Endothelial cell of umbilical vein (primary cell): ENCODE results near the gene TSPAN10. TPM values are rescaled to one million over a fixed set of nuclear protein-coding genes. Genes with fewer than 3 reads are reported as not detected.

Experiments used
- BruUV-seq: library from RNA; stranded (reverse); fragments of 400-500 nt; replicated peaks from 2 replicates; lab custom pipeline; 2021; lab: Mats Ljungman, UMichigan
- CTCF ChIA-PET: fragments of 300-600, 350-600 bp; sonication (Branson Sonifier 250); formaldehyde crosslinking; loops from one replicate; lab custom pipeline; 2021; ENCODE audit warnings: antibody characterized with exemption, inconsistent platforms; lab: Charles Lee
- POLR2A ChIA-PET: fragments of 300-600, 350-600 bp; sonication (Branson Sonifier 250); formaldehyde crosslinking; loops from one replicate; lab custom pipeline; 2021; ENCODE audit warnings: antibody characterized with exemption, inconsistent platforms; lab: Charles Lee
- DNase-seq: peaks from one replicate; pipeline ENCODE4 v3.0.0-alpha.2; 2011; ENCODE audit warnings: low read depth, low spot score
- FAIRE-seq: peaks from 2 replicates; lab custom pipeline; 2011; peaks lifted over from hg19 to GRCh38; lab: Jason Lieb, UNC
- H2AFZ ChIP-seq: 2 replicates; pipeline ENCODE4 v1.6.0; 2012; ENCODE audit warnings: low read depth, low read length, control low read depth, inconsistent platforms
- H3K27ac ChIP-seq: 2 replicates; pipeline ENCODE4 v1.5.1; 2011; ENCODE audit warnings: low read depth, mild to moderate bottlenecking, control low read depth, low read length, moderate library complexity; ENCODE audit not compliant: insufficient read depth
- H3K27me3 ChIP-seq, 2 experiments: 2 replicates each; pipeline versions ENCODE4 v1.6.0 to v1.6.1; 2011; ENCODE audit warnings: low read length in 2 of 2, mixed read lengths in 1 of 2; ENCODE audit not compliant: control insufficient read depth in 2 of 2, insufficient read depth in 2 of 2
- H3K36me3 ChIP-seq, 2 experiments: 2 replicates in 1 of 2; 3 replicates in 1 of 2; pipeline ENCODE4 v1.5.1; 2011; ENCODE audit warnings: low read length in 2 of 2, mild to moderate bottlenecking in 1 of 2, moderate library complexity in 1 of 2; ENCODE audit not compliant: control insufficient read depth in 2 of 2, insufficient read depth in 2 of 2; ENCODE audit errors: extremely low read depth in 1 of 2
- H3K4me1 ChIP-seq: 3 replicates; pipeline ENCODE4 v1.5.1; 2011; ENCODE audit warnings: mild to moderate bottlenecking, low read length; ENCODE audit not compliant: control insufficient read depth, insufficient read depth; ENCODE audit errors: extremely low read depth
- H3K4me2 ChIP-seq: 2 replicates; pipeline ENCODE4 v1.6.1; 2011; ENCODE audit warnings: low read length, control low read depth, mixed read lengths; ENCODE audit not compliant: insufficient read depth
- H3K4me3 ChIP-seq, 3 experiments: fragments of 200-600 bp in 1 of 3; sonication (generic), shearing (Covaris generic) in 1 of 3; replicated peaks in 1 of 3; 2 replicates each; pipeline ENCODE4 v1.5.1; 2011 to 2016; ENCODE audit warnings: control low read depth in 3 of 3, low read length in 3 of 3, mild to moderate bottlenecking in 2 of 3, inconsistent platforms in 1 of 3, low read depth in 1 of 3, moderate library complexity in 1 of 3; ENCODE audit not compliant: insufficient read depth in 1 of 3
- H3K79me2 ChIP-seq: 2 replicates; pipeline ENCODE4 v1.6.0; 2012; ENCODE audit warnings: low read length, inconsistent platforms; ENCODE audit not compliant: control insufficient read depth, insufficient read depth
- H3K9ac ChIP-seq: replicated peaks from 2 replicates; pipeline ENCODE3; 2011; ENCODE audit warnings: low read length, control low read depth; ENCODE audit not compliant: insufficient read depth; ENCODE audit errors: extremely low read depth
- H3K9me1 ChIP-seq: replicated peaks from 3 replicates; pipeline ENCODE4 v1.6.0; 2011; ENCODE audit warnings: mild to moderate bottlenecking, low read length; ENCODE audit not compliant: control insufficient read depth, insufficient read depth; ENCODE audit errors: extremely low read depth
- H3K9me3 ChIP-seq: replicated peaks from 2 replicates; pipeline ENCODE4 v1.5.1; 2012; ENCODE audit warnings: low read length, inconsistent platforms; ENCODE audit not compliant: control insufficient read depth, insufficient read depth
- H4K20me1 ChIP-seq: replicated peaks from 2 replicates; pipeline ENCODE3; 2011; ENCODE audit warnings: mild to moderate bottlenecking, low read length; ENCODE audit not compliant: control insufficient read depth, insufficient read depth; ENCODE audit errors: extremely low read depth
- EZH2 ChIP-seq: IDR thresholded peaks from 2 replicates; pipeline ENCODE4 v1.6.1; 2012; ENCODE audit warnings: borderline replicate concordance, low read depth, mild to moderate bottlenecking, moderate library complexity, low read length, inconsistent platforms; ENCODE audit not compliant: severe bottlenecking
- FOS ChIP-seq: IDR thresholded peaks from 2 replicates; pipeline ENCODE4 v1.6.1; 2011; ENCODE audit warnings: mild to moderate bottlenecking, low read length, moderate library complexity, borderline replicate concordance; ENCODE audit not compliant: insufficient read depth
- GATA2 ChIP-seq: IDR thresholded peaks from 2 replicates; pipeline ENCODE4 v1.7.0; 2011; ENCODE audit warnings: low read depth, mild to moderate bottlenecking, moderate library complexity, mixed read lengths, low read length; ENCODE audit not compliant: insufficient read length, insufficient read depth
- JUN ChIP-seq: IDR thresholded peaks from 2 replicates; pipeline ENCODE4 v1.6.1; 2011; ENCODE audit warnings: borderline replicate concordance, low read depth; ENCODE audit not compliant: insufficient read length, insufficient read depth
- MAX ChIP-seq: IDR thresholded peaks from 2 replicates; pipeline ENCODE4 v1.6.1; 2011; ENCODE audit not compliant: insufficient read depth, insufficient read length
- MYC ChIP-seq: IDR thresholded peaks from one replicate; pipeline ENCODE4 v1.6.1; 2011; ENCODE audit warnings: mild to moderate bottlenecking, low read depth, low read length
- POLR2A ChIP-seq: IDR thresholded peaks from 2 replicates; pipeline ENCODE4 v1.6.1; 2012; ENCODE audit warnings: low read depth, mild to moderate bottlenecking, control low read depth, low read length
- POLR2AphosphoS5 ChIP-seq: IDR thresholded peaks from 2 replicates; pipeline ENCODE4 v1.6.1; 2012; ENCODE audit warnings: low read depth, mild to moderate bottlenecking, control low read depth, low read length, moderate library complexity; ENCODE audit not compliant: insufficient read depth
- dilution Hi-C: fragments of 300-500 bp; cut with MboI; formaldehyde crosslinking; loops from one replicate; pipeline ENCODE4 v1.15.0; 2019; ENCODE audit warnings: low sequenced_read_pairs; ENCODE audit not compliant: extremely low pct_ligation_motif_present
- intact Hi-C: fragments of 100-400 bp; cut with micrococcal nuclease; formaldehyde crosslinking; loops from one replicate; pipeline ENCODE4 v1.10.0; 2022
- polyA plus RNA-seq, 4 experiments: library from polyadenylated mRNA; depleted of rRNA in 3 of 4; stranded (reverse) in 3 of 4; unstranded in 1 of 4; fragments of >200 nt; gene quantifications; 2 replicates each; pipeline versions ENCODE4 v1.2.1 to v1.2.3, GENCODE V29; 2011 to 2012; ENCODE audit warnings: missing spikeins in 1 of 4
- total RNA-seq: library from RNA; stranded (reverse); gene quantifications from 2 replicates; pipeline ENCODE4 v1.2.3, GENCODE V29; 2021
- TF ChIP-seq, protein P1 (sequence below), 2 donors: IDR thresholded peaks; 1 replicate in 1 of 2; 2 replicates in 1 of 2; pipeline ENCODE4 v1.5.1; 2011; ENCODE audit warnings: low read length in 2 of 2, mild to moderate bottlenecking in 2 of 2, moderate library complexity in 2 of 2, control low read depth in 1 of 2, inconsistent platforms in 1 of 2, low read depth in 1 of 2; ENCODE audit not compliant: insufficient read depth in 1 of 2; ENCODE audit errors: extremely low read depth in 1 of 2

Gene TSPAN10
- total and polyA plus RNA-seq, 2 donors (not counting 3 experiments of a cell fraction or from before 2014, with no cell fraction given), result 0.91 to 1.1 TPM

- intact Hi-C loops, result no loop called here
- no peak overlapping the region for H3K9ac ChIP-seq
- no peaks in the 10 kb centered on the region for H3K27me3 ChIP-seq
- ChIA-PET CTCF (no interaction called here), POLR2A (no interaction called here)
- H3K9me1 ChIP-seq, result no peaks in the 10 kb centered on the region
- dilution Hi-C loops, result no loop called here
- DNase-seq, result no peak
- no peak overlapping the region for H3K4me2 ChIP-seq
- TF ChIP-seq, protein P1, sequence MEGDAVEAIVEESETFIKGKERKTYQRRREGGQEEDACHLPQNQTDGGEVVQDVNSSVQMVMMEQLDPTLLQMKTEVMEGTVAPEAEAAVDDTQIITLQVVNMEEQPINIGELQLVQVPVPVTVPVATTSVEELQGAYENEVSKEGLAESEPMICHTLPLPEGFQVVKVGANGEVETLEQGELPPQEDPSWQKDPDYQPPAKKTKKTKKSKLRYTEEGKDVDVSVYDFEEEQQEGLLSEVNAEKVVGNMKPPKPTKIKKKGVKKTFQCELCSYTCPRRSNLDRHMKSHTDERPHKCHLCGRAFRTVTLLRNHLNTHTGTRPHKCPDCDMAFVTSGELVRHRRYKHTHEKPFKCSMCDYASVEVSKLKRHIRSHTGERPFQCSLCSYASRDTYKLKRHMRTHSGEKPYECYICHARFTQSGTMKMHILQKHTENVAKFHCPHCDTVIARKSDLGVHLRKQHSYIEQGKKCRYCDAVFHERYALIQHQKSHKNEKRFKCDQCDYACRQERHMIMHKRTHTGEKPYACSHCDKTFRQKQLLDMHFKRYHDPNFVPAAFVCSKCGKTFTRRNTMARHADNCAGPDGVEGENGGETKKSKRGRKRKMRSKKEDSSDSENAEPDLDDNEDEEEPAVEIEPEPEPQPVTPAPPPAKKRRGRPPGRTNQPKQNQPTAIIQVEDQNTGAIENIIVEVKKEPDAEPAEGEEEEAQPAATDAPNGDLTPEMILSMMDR (IDR thresholded peaks at IDR 0.05; ENCODE audit: extremely low read depth in 1 of 2, insufficient read depth in 1 of 2, low read depth in 1 of 2, low read length in 2 of 2), result no peak
- no peak for TF ChIP-seq EZH2
- TF ChIP-seq POLR2A, result no peak
- TF ChIP-seq POLR2AphosphoS5, result no peak
- TF ChIP-seq FOS, result no peak
- no peak for TF ChIP-seq MYC
- no peak for TF ChIP-seq GATA2
- TF ChIP-seq MAX, result no peak
- TF ChIP-seq JUN, result no peak
- H3K9me3 ChIP-seq, result no peaks in the 10 kb centered on the region
- no peaks in the 10 kb centered on the region for H4K20me1 ChIP-seq
- H2AFZ ChIP-seq, result no peak overlapping the region
- H3K27ac ChIP-seq, result no peak overlapping the region
- peaks cover 13% of the 10 kb centered on the region for H3K4me1 ChIP-seq
- no peak for FAIRE-seq
- H3K36me3 ChIP-seq, result peaks cover 0 to 3% of the 10 kb centered on the region in 2 experiments
- BruUV-seq, result no TSS peak
- no peak overlapping the region for H3K4me3 ChIP-seq
- H3K79me2 ChIP-seq, result peaks cover 7% of the 10 kb centered on the region
Measured at GRCh38 chr17:81662002-81662401, 25.0 kb downstream of the TSPAN10 start.
